NCI-H2227 (cell line): ENCODE data around the gene C11orf65.

Source experiments
- DNase-seq: peaks from one replicate; lab custom pipeline; 2025; ENCODE audit not compliant: unreplicated experiment; lab: John Stamatoyannopoulos, UW

Gene C11orf65

GRCh38 chr11:108467091-108467823 lies at the start of gene C11orf65:
C11orf65 (minus strand) TSS chr11:108467529; CDS start chr11:108461559, 5,970 bp downstream.
- peak; percentile 96 for DNase-seq

GRCh38 chr11:108516125-108516524 lies 48.8 kb upstream of the C11orf65 start:
- DNase-seq, result no peak

- no peak for DNase-seq
These were observed 45.4 kb upstream of the C11orf65 start for GRCh38 chr11:108512708-108513107.

GRCh38 chr11:108511851-108512474 lies 44.6 kb upstream of the C11orf65 start:
- DNase-seq, result no peak

- DNase-seq, result no peak
These were observed 41.6 kb upstream of the C11orf65 start for GRCh38 chr11:108508653-108509593.

GRCh38 chr11:108501396-108501795 lies 34.1 kb upstream of the C11orf65 start:
- DNase-seq, result no peak

GRCh38 chr11:108500721-108501120 lies 33.4 kb upstream of the C11orf65 start:
- DNase-seq, result no peak

- no peak for DNase-seq
These were observed 32.8 kb upstream of the C11orf65 start for GRCh38 chr11:108500169-108500568.

- DNase-seq, result no peak
These were observed 31.6 kb upstream of the C11orf65 start for GRCh38 chr11:108498816-108499408.

GRCh38 chr11:108498046-108498815 lies 30.9 kb upstream of the C11orf65 start, which contains the start of gene POGLUT3:
POGLUT3 (minus strand) TSS chr11:108498384; CDS start chr11:108498366, 18 bp downstream.
- peak; percentile 78 for DNase-seq

- DNase-seq, result peak; percentile 79
These were observed 30.2 kb upstream of the C11orf65 start for GRCh38 chr11:108497317-108498045.

- DNase-seq, result peak; percentile 4
These were observed 29.4 kb upstream of the C11orf65 start for GRCh38 chr11:108496643-108497256.

- DNase-seq, result no peak
These were observed 28.0 kb upstream of the C11orf65 start for GRCh38 chr11:108495326-108495725.

GRCh38 chr11:108494182-108494581 lies 26.9 kb upstream of the C11orf65 start:
- DNase-seq, result peak; percentile 13

- DNase-seq, result no peak
These were observed 24.6 kb upstream of the C11orf65 start for GRCh38 chr11:108491936-108492335.

GRCh38 chr11:108486828-108487227 lies 19.5 kb upstream of the C11orf65 start:
- no peak for DNase-seq

- no peak for DNase-seq
These were observed 19.0 kb upstream of the C11orf65 start for GRCh38 chr11:108486331-108486730.

- DNase-seq, result no peak
These were observed 15.8 kb upstream of the C11orf65 start for GRCh38 chr11:108483163-108483562.
